Thoracic aorta (tissue), 2 donors: Measurements from ENCODE around the gene EBF3. TPM values are rescaled to one million over a fixed set of nuclear protein-coding genes. Genes with fewer than 3 reads are reported as not detected.

ENCODE experiments used
- ATAC-seq: fragments of 150-250 bp; one replicate; pipeline ENCODE4 v1.8.0; 2017; ENCODE audit warnings: low read depth; ENCODE audit not compliant: insufficient number of reproducible peaks, low FRiP score
- DNase-seq: peaks from one replicate; pipeline ENCODE4 v3.0.0-alpha.2; 2020; ENCODE audit warnings: low spot score
- H3K27ac ChIP-seq, 2 donors: fragments of 200-600 bp; sonication (generic); 1 replicate in 1 of 2; 2 replicates in 1 of 2; pipeline ENCODE4 v1.5.1; 2016; ENCODE audit warnings: mild to moderate bottlenecking in 2 of 2, moderate library complexity in 2 of 2
- H3K27me3 ChIP-seq: fragments of 200-600 bp; sonication (generic); replicated peaks from 2 replicates; pipeline ENCODE4 v1.6.0; 2016; ENCODE audit warnings: mild to moderate bottlenecking; ENCODE audit not compliant: insufficient read depth
- H3K36me3 ChIP-seq: fragments of 200-600 bp; sonication (generic); one replicate; pipeline ENCODE4 v1.5.1; 2016
- H3K4me1 ChIP-seq, 2 donors: fragments of 200-600 bp; sonication (generic); 1 replicate in 1 of 2; 2 replicates in 1 of 2; pipeline versions ENCODE4 v1.5.1 to v1.6.0; 2016; ENCODE audit warnings: low read depth in 2 of 2, mild to moderate bottlenecking in 1 of 2; ENCODE audit not compliant: control insufficient read depth in 1 of 2
- H3K4me3 ChIP-seq: fragments of 200-600 bp; sonication (generic); 2 replicates; pipeline ENCODE4 v1.5.1; 2016; ENCODE audit warnings: mild to moderate bottlenecking
- H3K9me3 ChIP-seq: fragments of 200-600 bp; sonication (generic); 2 replicates; pipeline ENCODE4 v1.5.1; 2016
- CTCF ChIP-seq: fragments of 200-600 bp; sonication (generic); IDR thresholded peaks from one replicate; pipeline ENCODE4 v1.5.1; 2019; ENCODE audit warnings: antibody characterized with exemption
- total RNA-seq, 2 donors: library from RNA; depleted of rRNA; stranded (reverse); fragments of >200 nt; gene quantifications; one replicate each; pipeline versions ENCODE4 v1.1.0 to v1.2.3, GENCODE V29; 2016

EBF3 gene
- total RNA-seq, 2 donors from 2014 or later, result 3.6 to 4.6 TPM

- peaks cover 12% of the 10 kb centered on the region for H3K9me3 ChIP-seq
- H3K4me1 ChIP-seq, result no peaks in the 10 kb centered on the region
- H3K4me3 ChIP-seq, result no peak overlapping the region
- DNase-seq (no peak), ATAC-seq (no peak)
- no peak overlapping the region for H3K27ac ChIP-seq
- TF ChIP-seq CTCF, result no peak
- H3K27me3 ChIP-seq, result no peaks in the 10 kb centered on the region
- H3K36me3 ChIP-seq, result no peaks in the 10 kb centered on the region
Observed at GRCh38 chr10:129786216-129786615, 177.9 kb downstream of the EBF3 start.

GRCh38 chr10:129785536-129785981 lies 178.5 kb downstream of the EBF3 start:
- Histone ChIP-seq H3K9me3 (peaks cover 7% of the 10 kb centered on the region), H3K27ac (no peak overlapping the region), H3K4me3 (no peak overlapping the region), H3K4me1 (no peaks in the 10 kb centered on the region), H3K36me3 (no peaks in the 10 kb centered on the region), H3K27me3 (no peaks in the 10 kb centered on the region)
- ATAC-seq (no peak), DNase-seq (no peak)
- TF ChIP-seq CTCF, result no peak

Other genes with a start within 250 kb of the EBF3 start
- not detected for gene C10orf143, start 146.6 kb upstream of the EBF3 start, total RNA-seq
- gene GLRX3, start 172.1 kb upstream of the EBF3 start, total RNA-seq, result 10 to 100 TPM; 41.6 to 43.1 TPM